ENCODE results near the gene SUSD4. TPM values are rescaled to one million over a fixed set of nuclear protein-coding genes. Genes with fewer than 3 reads are reported as not detected.

SUSD4 gene
- total RNA-seq, 1 donor from 2014 or later: 5.8 TPM

GRCh38 chr1:223210788-223211120, 153.2 kb downstream of the SUSD4 start:
- DNase-seq (no peak), ATAC-seq (ENCODE audit: poor library complexity) (no peak)
- intact Hi-C loops (cut with DNase I): no loop called here

GRCh38 chr1:223209992-223210787, 153.8 kb downstream of the SUSD4 start:
- no peak for DNase-seq
- intact Hi-C loops (cut with DNase I): no loop called here
- no peak for ATAC-seq (ENCODE audit: poor library complexity)

GRCh38 chr1:223209293-223209898, 154.6 kb downstream of the SUSD4 start:
- DNase-seq (no peak), ATAC-seq (ENCODE audit: poor library complexity) (no peak)
- intact Hi-C loops (cut with DNase I): no loop called here

- ATAC-seq (ENCODE audit: poor library complexity) (no peak), DNase-seq (no peak)
- intact Hi-C loops (cut with DNase I): no loop called here
These were observed 155.6 kb downstream of the SUSD4 start for GRCh38 chr1:223208164-223209076.

- intact Hi-C loops (cut with DNase I): no loop called here
- DNase-seq (no peak), ATAC-seq (ENCODE audit: poor library complexity) (peak; percentile 46)
These were observed 156.5 kb downstream of the SUSD4 start for GRCh38 chr1:223207293-223208066.

- no peak for ATAC-seq (ENCODE audit: poor library complexity)
- no peak for DNase-seq
- intact Hi-C loops (cut with DNase I): no loop called here
These were observed 159.6 kb downstream of the SUSD4 start for GRCh38 chr1:223204424-223204823.

- intact Hi-C loops (cut with DNase I): no loop called here
- DNase-seq (no peak), ATAC-seq (ENCODE audit: poor library complexity) (no peak)
These were observed 160.3 kb downstream of the SUSD4 start for GRCh38 chr1:223203694-223204093.

- DNase-seq (no peak), ATAC-seq (ENCODE audit: poor library complexity) (no peak)
- intact Hi-C loops (cut with DNase I): no loop called here
These were observed 161.0 kb downstream of the SUSD4 start for GRCh38 chr1:223203034-223203408.

- intact Hi-C loops (cut with DNase I): no loop called here
- DNase-seq (no peak), ATAC-seq (ENCODE audit: poor library complexity) (no peak)
These were observed 161.5 kb downstream of the SUSD4 start for GRCh38 chr1:223202376-223203033.

GRCh38 chr1:223201967-223202366, 162.0 kb downstream of the SUSD4 start:
- intact Hi-C loops (cut with DNase I): no loop called here
- DNase-seq (no peak), ATAC-seq (ENCODE audit: poor library complexity) (no peak)

- no peak for DNase-seq
- intact Hi-C loops (cut with DNase I): no loop called here
- no peak for ATAC-seq (ENCODE audit: poor library complexity)
These were observed 163.1 kb downstream of the SUSD4 start for GRCh38 chr1:223200903-223201302.

GRCh38 chr1:223199094-223199647, 164.8 kb downstream of the SUSD4 start:
- DNase-seq (no peak), ATAC-seq (ENCODE audit: poor library complexity) (no peak)
- intact Hi-C loops (cut with DNase I): no loop called here

- DNase-seq (no peak), ATAC-seq (ENCODE audit: poor library complexity) (no peak)
- intact Hi-C loops (cut with DNase I): no loop called here
These were observed 165.4 kb downstream of the SUSD4 start for GRCh38 chr1:223198628-223198965.

GRCh38 chr1:223197923-223198627, 165.9 kb downstream of the SUSD4 start:
- no peak for DNase-seq
- intact Hi-C loops (cut with DNase I): no loop called here
- ATAC-seq (ENCODE audit: poor library complexity): no peak

GRCh38 chr1:223189903-223190724, 173.9 kb downstream of the SUSD4 start:
- intact Hi-C loops (cut with DNase I): no loop called here
- ATAC-seq (ENCODE audit: poor library complexity) (no peak), DNase-seq (no peak)

GRCh38 chr1:223189525-223189902, 174.5 kb downstream of the SUSD4 start:
- DNase-seq (no peak), ATAC-seq (ENCODE audit: poor library complexity) (no peak)
- intact Hi-C loops (cut with DNase I): no loop called here
